ENCODE results near the gene FXYD3. TPM values are rescaled to one million over a fixed set of nuclear protein-coding genes. Genes with fewer than 3 reads are reported as not detected.

The FXYD3 gene
- total and polyA plus RNA-seq, 2 experiments from 2014 or later: 225 to 542 TPM

DNA sequence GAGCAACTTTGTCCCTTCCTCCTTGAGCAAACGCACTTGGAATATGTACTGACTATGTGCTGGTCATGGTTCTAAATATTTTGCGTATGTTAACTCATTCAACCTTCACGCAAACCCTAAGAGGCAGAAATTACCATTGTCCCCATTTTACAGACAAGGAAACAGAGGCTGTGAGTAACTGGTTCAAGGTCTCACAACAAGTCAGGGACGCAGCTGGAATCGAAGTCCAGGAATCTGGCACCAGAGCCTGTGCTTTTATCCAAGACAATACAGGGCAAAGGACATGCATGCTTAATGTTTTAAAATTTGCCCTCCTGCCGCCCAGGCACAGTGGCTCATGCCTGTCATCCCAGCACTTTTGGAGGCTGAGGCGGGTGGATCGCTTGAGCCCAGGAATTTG is 44.0 kb downstream of the FXYD3 start:
- Histone ChIP-seq H3K27ac (no peak overlapping the region), H3K4me1 (ENCODE audit: insufficient read depth) (no peaks in the 10 kb centered on the region), H3K79me2 (no peaks in the 10 kb centered on the region), H3K4me2 (no peak overlapping the region), H3K4me3 (no peak overlapping the region), H3K9me2 (replicated peaks; ENCODE audit: insufficient read depth) (no peaks in the 10 kb centered on the region), H2AFZ (no peak overlapping the region), H3K27me3 (peaks cover 10% of the 10 kb centered on the region), H3K9me3 (ENCODE audit: low read depth) (no peaks in the 10 kb centered on the region), H4K20me1 (ENCODE audit: insufficient read depth, poor library complexity, severe bottlenecking) (no peaks in the 10 kb centered on the region), H3K36me3 (replicated peaks; ENCODE audit: insufficient read depth, low read depth) (no peaks in the 10 kb centered on the region)
- no peak for DNase-seq (ENCODE audit: low spot score)
- 91% methylated on average over 8 of the region's 8 CpGs for WGBS (ENCODE audit: low lambda C conversion rate, missing lambda C conversion rate)
- no peak for TF ChIP-seq EZH2 (IDR thresholded peaks at IDR 0.05; ENCODE audit: borderline replicate concordance)
- TF ChIP-seq, protein P1, sequence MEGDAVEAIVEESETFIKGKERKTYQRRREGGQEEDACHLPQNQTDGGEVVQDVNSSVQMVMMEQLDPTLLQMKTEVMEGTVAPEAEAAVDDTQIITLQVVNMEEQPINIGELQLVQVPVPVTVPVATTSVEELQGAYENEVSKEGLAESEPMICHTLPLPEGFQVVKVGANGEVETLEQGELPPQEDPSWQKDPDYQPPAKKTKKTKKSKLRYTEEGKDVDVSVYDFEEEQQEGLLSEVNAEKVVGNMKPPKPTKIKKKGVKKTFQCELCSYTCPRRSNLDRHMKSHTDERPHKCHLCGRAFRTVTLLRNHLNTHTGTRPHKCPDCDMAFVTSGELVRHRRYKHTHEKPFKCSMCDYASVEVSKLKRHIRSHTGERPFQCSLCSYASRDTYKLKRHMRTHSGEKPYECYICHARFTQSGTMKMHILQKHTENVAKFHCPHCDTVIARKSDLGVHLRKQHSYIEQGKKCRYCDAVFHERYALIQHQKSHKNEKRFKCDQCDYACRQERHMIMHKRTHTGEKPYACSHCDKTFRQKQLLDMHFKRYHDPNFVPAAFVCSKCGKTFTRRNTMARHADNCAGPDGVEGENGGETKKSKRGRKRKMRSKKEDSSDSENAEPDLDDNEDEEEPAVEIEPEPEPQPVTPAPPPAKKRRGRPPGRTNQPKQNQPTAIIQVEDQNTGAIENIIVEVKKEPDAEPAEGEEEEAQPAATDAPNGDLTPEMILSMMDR (IDR thresholded peaks at IDR 0.05; ENCODE audit: poor library complexity): no peak
- TF ChIP-seq EZH2phosphoT487 (IDR thresholded peaks at IDR 0.05; ENCODE audit: low read depth, severe bottlenecking, unreplicated experiment): no peak

DNA sequence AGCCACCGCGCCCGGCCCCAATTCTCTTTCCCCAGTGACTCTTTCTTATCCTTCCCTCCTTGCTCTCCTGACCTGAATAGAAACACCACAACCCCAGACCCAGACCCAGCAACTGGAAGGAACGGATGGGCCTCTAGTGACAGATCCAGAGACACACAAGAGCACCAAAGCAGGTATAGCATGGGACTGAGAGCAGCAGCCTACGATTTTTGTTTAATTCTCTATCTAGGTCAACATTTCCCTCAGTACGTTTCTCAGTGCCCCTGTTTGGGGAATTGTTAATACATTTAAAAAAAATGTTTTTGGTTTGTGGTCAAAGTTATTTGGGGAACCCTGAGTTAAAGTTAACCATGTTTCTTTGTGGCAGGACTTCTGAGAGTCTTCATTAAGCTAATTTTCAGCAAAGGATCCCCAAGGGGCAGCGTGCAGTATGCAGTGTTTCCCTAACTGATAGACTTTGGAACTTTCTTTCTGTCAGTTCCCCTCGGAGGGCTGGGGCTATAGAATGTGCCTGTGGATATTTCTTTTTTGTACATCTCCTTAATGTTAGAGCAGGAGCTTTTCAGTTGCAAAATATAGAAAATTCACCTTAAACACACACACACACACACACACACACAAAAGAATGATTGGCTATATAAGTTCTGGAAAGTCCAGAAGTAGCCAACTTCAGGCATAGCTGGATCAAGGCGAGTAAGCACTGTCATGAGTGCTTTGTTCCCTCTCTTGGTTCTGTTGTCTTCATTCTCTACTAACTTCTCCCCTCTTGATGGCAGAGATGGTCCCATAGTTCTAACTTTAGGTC is 45.2 kb downstream of the FXYD3 start:
- Histone ChIP-seq H3K9me2 (replicated peaks; ENCODE audit: insufficient read depth) (no peaks in the 10 kb centered on the region), H3K79me2 (no peaks in the 10 kb centered on the region), H3K4me3 (no peak overlapping the region), H3K4me1 (ENCODE audit: insufficient read depth) (no peaks in the 10 kb centered on the region), H4K20me1 (ENCODE audit: insufficient read depth, poor library complexity, severe bottlenecking) (no peaks in the 10 kb centered on the region), H3K4me2 (no peak overlapping the region), H3K27me3 (peaks cover 6% of the 10 kb centered on the region), H2AFZ (no peak overlapping the region), H3K36me3 (replicated peaks; ENCODE audit: insufficient read depth, low read depth) (no peaks in the 10 kb centered on the region), H3K9me3 (ENCODE audit: low read depth) (no peaks in the 10 kb centered on the region), H3K27ac (no peak overlapping the region)
- 86% methylated on average over 9 of the region's 9 CpGs for WGBS (ENCODE audit: low lambda C conversion rate, missing lambda C conversion rate)
- no peak for DNase-seq (ENCODE audit: low spot score)
- TF ChIP-seq, protein P1 (IDR thresholded peaks at IDR 0.05; ENCODE audit: poor library complexity): no peak
- TF ChIP-seq EZH2phosphoT487 (IDR thresholded peaks at IDR 0.05; ENCODE audit: low read depth, severe bottlenecking, unreplicated experiment): no peak
- no peak for TF ChIP-seq EZH2 (IDR thresholded peaks at IDR 0.05; ENCODE audit: borderline replicate concordance)

DNA sequence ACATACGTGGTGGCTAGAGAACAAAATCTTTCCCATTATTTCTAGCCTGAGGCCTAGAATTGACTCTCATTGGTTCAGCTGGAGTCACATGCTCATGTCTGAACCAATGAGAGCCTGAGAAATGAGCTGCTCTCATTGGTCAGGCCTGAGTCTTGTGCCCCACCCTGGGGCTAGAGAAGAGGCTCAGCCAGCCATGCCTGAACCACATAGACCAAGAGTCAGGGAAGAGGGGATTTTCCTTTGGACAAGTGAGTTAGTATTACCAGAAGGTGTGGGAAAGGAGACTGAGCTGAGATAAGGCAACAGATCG is 45.8 kb downstream of the FXYD3 start:
- DNase-seq (ENCODE audit: low spot score): no peak
- Histone ChIP-seq H3K36me3 (replicated peaks; ENCODE audit: insufficient read depth, low read depth) (no peaks in the 10 kb centered on the region), H3K27ac (no peak overlapping the region), H2AFZ (no peak overlapping the region), H3K4me3 (no peak overlapping the region), H3K4me2 (no peak overlapping the region), H3K27me3 (peaks cover under 1% of the 10 kb centered on the region), H3K9me3 (ENCODE audit: low read depth) (no peaks in the 10 kb centered on the region), H3K9me2 (replicated peaks; ENCODE audit: insufficient read depth) (no peaks in the 10 kb centered on the region), H3K4me1 (ENCODE audit: insufficient read depth) (no peaks in the 10 kb centered on the region), H4K20me1 (ENCODE audit: insufficient read depth, poor library complexity, severe bottlenecking) (no peaks in the 10 kb centered on the region), H3K79me2 (no peaks in the 10 kb centered on the region)
- TF ChIP-seq, protein P1 (IDR thresholded peaks at IDR 0.05; ENCODE audit: poor library complexity): no peak
- TF ChIP-seq EZH2 (IDR thresholded peaks at IDR 0.05; ENCODE audit: borderline replicate concordance): no peak
- TF ChIP-seq EZH2phosphoT487 (IDR thresholded peaks at IDR 0.05; ENCODE audit: low read depth, severe bottlenecking, unreplicated experiment): no peak
- 88% methylated on average over 2 of the region's 2 CpGs for WGBS (ENCODE audit: low lambda C conversion rate, missing lambda C conversion rate)
